Glutamatergic neuron (in vitro differentiated cells): ENCODE measurements around the gene TNS3. TPM values are rescaled to one million over a fixed set of nuclear protein-coding genes. Genes with fewer than 3 reads are reported as not detected.
"Not testable (repeated sequence)": the region's sequence is repeated elsewhere in the genome, so short reads cannot be mapped to it uniquely, and the experiment has no call there.

Source experiments
- DNase-seq: peaks from one replicate; pipeline ENCODE4 v3.0.0; 2022
- H3K27ac Mint-ChIP-seq: one replicate; pipeline ENCODE4 v1.8.0; 2020; ENCODE audit warnings: mild to moderate bottlenecking, mixed read lengths, inconsistent platforms; ENCODE audit not compliant: unreplicated experiment
- H3K27me3 Mint-ChIP-seq: one replicate; pipeline ENCODE4 v1.8.0; 2020; ENCODE audit warnings: mild to moderate bottlenecking, moderate library complexity, mixed read lengths, inconsistent platforms; ENCODE audit not compliant: unreplicated experiment
- H3K36me3 Mint-ChIP-seq: one replicate; pipeline ENCODE4 v1.8.0; 2020; ENCODE audit warnings: mild to moderate bottlenecking, mixed read lengths, inconsistent platforms; ENCODE audit not compliant: unreplicated experiment
- H3K4me1 Mint-ChIP-seq: one replicate; pipeline ENCODE4 v1.8.0; 2020; ENCODE audit warnings: mild to moderate bottlenecking, low read depth, mixed read lengths, inconsistent platforms; ENCODE audit not compliant: unreplicated experiment
- H3K4me3 Mint-ChIP-seq: one replicate; pipeline ENCODE4 v1.8.0; 2020; ENCODE audit warnings: mild to moderate bottlenecking, mixed read lengths, inconsistent platforms; ENCODE audit not compliant: unreplicated experiment
- H3K9me3 Mint-ChIP-seq: one replicate; pipeline ENCODE4 v1.8.0; 2020; ENCODE audit warnings: mild to moderate bottlenecking, moderate library complexity, mixed read lengths, inconsistent platforms; ENCODE audit not compliant: unreplicated experiment
- CTCF ChIP-seq: fragments of 200-600 bp; sonication (generic); IDR thresholded peaks from one replicate; pipeline ENCODE4 v1.5.0; 2021; ENCODE audit not compliant: partially characterized antibody, unreplicated experiment
- total RNA-seq: library from RNA; stranded (reverse); fragmentation: NEBNext Ultra II Directional; extraction: Animal tissue kit (Norgen Biotek cat#: 25700); gene quantifications from one replicate; pipeline ENCODE4 v1.2.1, GENCODE V29; 2021; ENCODE audit not compliant: unreplicated experiment

The TNS3 gene
- total RNA-seq, 1 donor from 2014 or later: 3.8 TPM

GRCh38 chr7:47591089-47591654, 9.3 kb upstream of the TNS3 start:
- no peak for DNase-seq
- TF ChIP-seq CTCF: no peak
- H3K4me3 Mint-ChIP-seq: no peak overlapping the region
- H3K36me3 Mint-ChIP-seq: no peaks in the 10 kb centered on the region
- peaks cover 1% of the 10 kb centered on the region for H3K27me3 Mint-ChIP-seq
- no peak overlapping the region for H3K27ac Mint-ChIP-seq
- no peaks in the 10 kb centered on the region for H3K9me3 Mint-ChIP-seq
- H3K4me1 Mint-ChIP-seq: no peaks in the 10 kb centered on the region

GRCh38 chr7:47590215-47590614, 8.3 kb upstream of the TNS3 start:
- H3K9me3 Mint-ChIP-seq, H3K4me1 Mint-ChIP-seq, H3K27me3 Mint-ChIP-seq, H3K27ac Mint-ChIP-seq, H3K36me3 Mint-ChIP-seq, DNase-seq, H3K4me3 Mint-ChIP-seq: not testable (repeated sequence)

GRCh38 chr7:47588704-47589225, 6.9 kb upstream of the TNS3 start:
- H3K9me3 Mint-ChIP-seq: no peaks in the 10 kb centered on the region
- DNase-seq: no peak
- H3K27ac Mint-ChIP-seq: no peak overlapping the region
- H3K4me1 Mint-ChIP-seq: no peaks in the 10 kb centered on the region
- no peaks in the 10 kb centered on the region for H3K36me3 Mint-ChIP-seq
- TF ChIP-seq CTCF: no peak
- H3K4me3 Mint-ChIP-seq: no peak overlapping the region
- H3K27me3 Mint-ChIP-seq: peaks cover 4% of the 10 kb centered on the region

GRCh38 chr7:47587976-47588375, 6.1 kb upstream of the TNS3 start:
- H3K36me3 Mint-ChIP-seq: no peaks in the 10 kb centered on the region
- no peak for TF ChIP-seq CTCF
- DNase-seq: no peak
- H3K9me3 Mint-ChIP-seq: no peaks in the 10 kb centered on the region
- no peak overlapping the region for H3K4me3 Mint-ChIP-seq
- no peak overlapping the region for H3K27ac Mint-ChIP-seq
- H3K4me1 Mint-ChIP-seq: no peaks in the 10 kb centered on the region
- peaks cover 6% of the 10 kb centered on the region for H3K27me3 Mint-ChIP-seq

- DNase-seq: no peak
- H3K4me3 Mint-ChIP-seq: no peak overlapping the region
- H3K27ac Mint-ChIP-seq: no peak overlapping the region
- no peak for TF ChIP-seq CTCF
- H3K4me1 Mint-ChIP-seq: peaks cover 3% of the 10 kb centered on the region
- no peaks in the 10 kb centered on the region for H3K36me3 Mint-ChIP-seq
- H3K27me3 Mint-ChIP-seq: peaks cover 9% of the 10 kb centered on the region
- no peaks in the 10 kb centered on the region for H3K9me3 Mint-ChIP-seq
Observed at GRCh38 chr7:47587351-47587750, 5.4 kb upstream of the TNS3 start.

- no peak overlapping the region for H3K27ac Mint-ChIP-seq
- no peak overlapping the region for H3K4me3 Mint-ChIP-seq
- H3K27me3 Mint-ChIP-seq: peaks cover 10% of the 10 kb centered on the region
- H3K36me3 Mint-ChIP-seq: no peaks in the 10 kb centered on the region
- TF ChIP-seq CTCF: no peak
- no peak for DNase-seq
- H3K9me3 Mint-ChIP-seq: no peaks in the 10 kb centered on the region
- peaks cover 3% of the 10 kb centered on the region for H3K4me1 Mint-ChIP-seq
Observed at GRCh38 chr7:47586925-47587324, 5.0 kb upstream of the TNS3 start.

GRCh38 chr7:47586161-47586670, 4.3 kb upstream of the TNS3 start:
- not testable (repeated sequence) for H3K9me3 Mint-ChIP-seq, H3K4me1 Mint-ChIP-seq, H3K27me3 Mint-ChIP-seq, H3K36me3 Mint-ChIP-seq, H3K27ac Mint-ChIP-seq, H3K4me3 Mint-ChIP-seq, DNase-seq
